Muscle of leg (tissue), 11 donors: Measurements from ENCODE around the gene STYX. TPM values are rescaled to one million over a fixed set of nuclear protein-coding genes. Genes with fewer than 3 reads are reported as not detected.
A peak's percentile ranks its signal among the peaks of the same experiment; 100 is the strongest.

Experiments used
- DNase-seq: peaks from one replicate; pipeline ENCODE4 v3.0.0; 2013
- H3K27ac ChIP-seq: one replicate; pipeline ENCODE4 v1.5.1; 2013; ENCODE audit warnings: mild to moderate bottlenecking, low read length, control low read depth
- H3K27me3 ChIP-seq: one replicate; pipeline ENCODE4 v1.6.1; 2013; ENCODE audit warnings: low read length; ENCODE audit not compliant: control insufficient read depth, insufficient read depth
- H3K36me3 ChIP-seq: one replicate; pipeline ENCODE4 v1.6.1; 2013; ENCODE audit warnings: low read length; ENCODE audit not compliant: control insufficient read depth, insufficient read depth
- H3K4me1 ChIP-seq: one replicate; pipeline ENCODE4 v1.6.1; 2013; ENCODE audit warnings: low read length; ENCODE audit not compliant: control insufficient read depth, insufficient read depth
- H3K4me3 ChIP-seq: one replicate; pipeline ENCODE4 v1.5.1; 2013; ENCODE audit warnings: low read length, control low read depth
- H3K9me3 ChIP-seq: replicated peaks from 2 replicates; pipeline ENCODE4 v1.6.1; 2013; ENCODE audit warnings: low read depth, low read length; ENCODE audit not compliant: control insufficient read depth
- whole genome bisulfite sequencing: methylation state at CpG from one replicate; pipeline ENCODE4 v1.1.5; 2013; ENCODE audit warnings: missing lambda C conversion rate; ENCODE audit not compliant: insufficient coverage; 5-methylcytosine and 5-hydroxymethylcytosine counted together
- polyA plus RNA-seq, 8 donors: library from polyadenylated mRNA; unstranded; fragments of 120-200 nt; gene quantifications; one replicate each; pipeline versions ENCODE4 v1.2.1 to v1.2.3, GENCODE V29; 2013; ENCODE audit warnings: inconsistent platforms in 1 of 8, low replicate concordance in 1 of 8; ENCODE audit not compliant: insufficient read length in 8 of 8, insufficient read depth in 1 of 8
- total RNA-seq: library from RNA; stranded (reverse); fragments of 120-200 nt; gene quantifications from one replicate; pipeline ENCODE4 v1.2.4, GENCODE V29; 2013

STYX gene
- total and polyA plus RNA-seq, 9 donors: 9.1 to 16.6 (median 12.2) TPM

DNA sequence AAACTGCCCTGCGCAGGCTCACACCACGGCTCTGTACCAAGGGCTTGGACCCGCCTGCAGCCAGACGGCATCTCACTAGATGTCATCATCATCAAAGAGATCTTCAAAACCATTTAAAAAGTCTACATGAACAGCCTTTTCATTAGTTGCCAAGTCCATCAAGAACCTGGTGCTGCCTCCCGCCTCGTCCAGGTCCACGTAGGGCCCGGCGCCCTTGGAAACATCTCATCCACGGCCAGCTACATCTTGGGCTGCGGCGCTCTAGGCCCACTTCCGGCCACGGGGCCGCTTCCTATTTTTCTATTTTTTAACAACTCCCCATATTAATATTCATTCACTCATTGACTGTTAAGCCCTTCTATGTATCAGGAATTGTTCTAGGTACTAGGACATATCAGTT is 68.9 kb downstream of the STYX start:
- Histone ChIP-seq H3K9me3 (no peaks in the 10 kb centered on the region), H3K27ac (no peak overlapping the region), H3K36me3 (no peaks in the 10 kb centered on the region), H3K27me3 (no peaks in the 10 kb centered on the region), H3K4me1 (no peaks in the 10 kb centered on the region), H3K4me3 (no peak overlapping the region)
- 94% methylated on average over 11 of the region's 15 CpGs for WGBS
- DNase-seq: no peak

DNA sequence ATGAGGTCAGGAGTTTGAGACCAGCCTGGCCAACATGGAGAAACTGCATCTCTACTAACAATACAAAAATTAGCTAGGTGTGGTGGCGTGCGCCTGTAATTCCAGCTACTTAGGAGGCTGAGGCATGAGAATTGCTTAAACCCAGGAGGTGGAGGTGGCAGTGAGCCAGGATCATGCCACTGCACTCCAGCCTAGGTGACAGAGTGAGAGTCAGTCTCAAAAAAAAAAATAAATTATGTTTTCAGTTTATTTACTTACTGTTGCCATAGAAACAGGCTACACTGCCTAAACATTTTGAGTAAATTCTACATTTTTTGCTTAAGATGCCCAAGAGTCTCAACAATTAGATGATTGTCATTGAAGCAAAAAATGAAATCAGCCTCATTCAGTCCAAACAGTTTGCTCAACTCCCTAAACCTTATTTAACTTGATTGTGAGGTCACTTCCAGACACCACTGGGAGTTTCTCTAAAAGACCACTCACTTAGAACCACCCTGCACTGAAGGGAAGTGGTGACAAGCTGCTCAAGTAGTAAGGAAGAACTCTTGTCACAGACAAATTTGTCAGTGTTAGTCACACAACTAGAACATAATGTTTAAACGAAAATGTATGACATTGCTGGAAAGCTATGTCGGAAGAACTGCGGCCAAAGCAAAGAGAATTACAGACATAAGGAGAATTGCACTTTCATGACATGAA is 71.2 kb downstream of the STYX start:
- H3K4me1 ChIP-seq: no peaks in the 10 kb centered on the region
- no peaks in the 10 kb centered on the region for H3K9me3 ChIP-seq
- DNase-seq: peak; percentile 82
- H3K27ac ChIP-seq: peak overlapping the region; percentile 31
- H3K36me3 ChIP-seq: no peaks in the 10 kb centered on the region
- 70% methylated on average over 2 of the region's 5 CpGs for WGBS
- H3K4me3 ChIP-seq: no peak overlapping the region
- H3K27me3 ChIP-seq: no peaks in the 10 kb centered on the region

- H3K27me3 ChIP-seq: no peaks in the 10 kb centered on the region
- peak; percentile 61 for DNase-seq
- H3K27ac ChIP-seq: no peak overlapping the region
- 65% methylated on average over 2 of the region's 3 CpGs for WGBS
- no peak overlapping the region for H3K4me3 ChIP-seq
- no peaks in the 10 kb centered on the region for H3K9me3 ChIP-seq
- no peaks in the 10 kb centered on the region for H3K4me1 ChIP-seq
- no peaks in the 10 kb centered on the region for H3K36me3 ChIP-seq
Observed at GRCh38 chr14:52802597-52802996, 72.6 kb downstream of the STYX start.

GRCh38 chr14:52806115-52806514 is 76.1 kb downstream of the STYX start:
- Histone ChIP-seq H3K27ac (no peak overlapping the region), H3K9me3 (no peaks in the 10 kb centered on the region)
- WGBS: 100% methylated on average over 2 of the region's 4 CpGs

DNA sequence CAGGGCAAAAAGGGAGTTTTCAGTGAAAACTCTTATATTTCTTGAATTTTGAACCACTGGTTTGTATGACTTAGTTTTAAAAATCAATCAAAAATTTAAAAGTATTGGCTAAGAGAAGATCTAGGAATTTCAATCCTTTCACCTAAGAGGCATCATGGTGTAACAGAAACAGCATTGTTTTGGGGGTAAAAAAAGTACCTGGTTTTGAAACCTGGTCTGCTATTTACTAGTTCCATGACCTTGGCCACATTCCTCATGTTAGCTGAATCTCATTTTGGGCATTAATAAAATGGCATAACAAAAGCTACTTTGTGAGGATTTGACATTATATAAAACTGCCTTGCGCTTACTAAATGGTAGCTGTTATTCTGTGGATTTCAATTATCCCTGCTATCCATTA is 78.1 kb downstream of the STYX start:
- no peaks in the 10 kb centered on the region for H3K4me1 ChIP-seq
- no peak overlapping the region for H3K27ac ChIP-seq
- H3K27me3 ChIP-seq: no peaks in the 10 kb centered on the region
- no peak for DNase-seq
- WGBS: no CpG with 5 or more reads among the region's 1 CpG
- H3K9me3 ChIP-seq: no peaks in the 10 kb centered on the region
- no peaks in the 10 kb centered on the region for H3K36me3 ChIP-seq
- H3K4me3 ChIP-seq: no peak overlapping the region

More at GRCh38 chr14:52806115-52806514, 76.1 kb downstream of the STYX start:
- no peaks in the 10 kb centered on the region for H3K36me3 ChIP-seq
- H3K27me3 ChIP-seq: no peaks in the 10 kb centered on the region
- H3K4me3 ChIP-seq: no peak overlapping the region
- no peaks in the 10 kb centered on the region for H3K4me1 ChIP-seq
- DNase-seq: no peak

DNA sequence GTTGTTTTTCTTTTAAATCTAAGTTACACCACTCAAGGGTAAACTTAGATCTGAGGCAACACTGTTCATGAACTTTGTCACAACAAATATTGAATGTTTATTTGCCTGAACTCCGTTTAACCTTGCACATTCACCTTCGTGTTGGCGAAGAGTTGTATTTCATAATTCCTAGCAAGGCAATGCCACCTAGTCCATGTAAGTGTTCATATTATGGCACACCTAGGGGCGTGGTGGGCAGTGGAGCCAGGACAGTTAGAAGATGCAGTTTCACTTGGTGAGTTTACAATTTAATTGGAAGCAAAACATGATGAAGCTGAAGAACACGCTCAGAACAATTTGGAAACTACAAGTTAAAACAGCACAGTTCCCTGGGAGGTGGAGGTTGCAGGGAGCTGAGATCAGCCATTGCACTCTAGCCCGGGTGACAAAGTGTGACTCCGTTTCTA is 91.9 kb downstream of the STYX start:
- Histone ChIP-seq H3K4me1 (no peaks in the 10 kb centered on the region), H3K36me3 (no peaks in the 10 kb centered on the region), H3K27ac (no peak overlapping the region), H3K9me3 (no peaks in the 10 kb centered on the region), H3K27me3 (no peaks in the 10 kb centered on the region), H3K4me3 (no peak overlapping the region)
- 69% methylated on average over 2 of the region's 7 CpGs for WGBS
- no peak for DNase-seq

- no peaks in the 10 kb centered on the region for H3K36me3 ChIP-seq
- no peaks in the 10 kb centered on the region for H3K27me3 ChIP-seq
- no peaks in the 10 kb centered on the region for H3K9me3 ChIP-seq
- no peak overlapping the region for H3K4me3 ChIP-seq
- H3K4me1 ChIP-seq: no peaks in the 10 kb centered on the region
- DNase-seq: no peak
- WGBS: no CpG with 5 or more reads among the region's 4 CpGs
- no peak overlapping the region for H3K27ac ChIP-seq
Observed at GRCh38 chr14:52824462-52824861, 94.5 kb downstream of the STYX start.

Other genes with a start within 250 kb of the STYX start
- 5.8 TPM for gene TXNDC16, start 177.7 kb upstream of the STYX start, total RNA-seq
- gene TXNDC16, start 177.7 kb upstream of the STYX start, polyA plus RNA-seq: 1 to 10 TPM; 4.9 to 9.4 (median 6.7) TPM
- gene GPR137C, start 177.3 kb upstream of the STYX start, total RNA-seq: 1.8 TPM
- 1 to 10 TPM; 2.7 to 4.5 (median 3.4) TPM for gene GPR137C, start 177.3 kb upstream of the STYX start, polyA plus RNA-seq
- 16.4 TPM for gene ERO1A, start 34.6 kb upstream of the STYX start, total RNA-seq
- 10 to 100 TPM in 7 of 8 donors, 1 to 10 TPM in 1; 9.7 to 20.3 (median 15.6) TPM for gene ERO1A, start 34.6 kb upstream of the STYX start, polyA plus RNA-seq
- 114 TPM for gene PSMC6, start 23.0 kb upstream of the STYX start, total RNA-seq
- 100 to 1,000 TPM in 2 of 8 donors, 10 to 100 TPM in 6; 81.7 to 102 (median 90.4) TPM for gene PSMC6, start 23.0 kb upstream of the STYX start, polyA plus RNA-seq
- 9.6 TPM for gene GNPNAT1, start 61.4 kb downstream of the STYX start, total RNA-seq
- gene GNPNAT1, start 61.4 kb downstream of the STYX start, polyA plus RNA-seq: 10 to 100 TPM; 12.2 to 19.4 (median 14.9) TPM
- gene FERMT2, start 220.9 kb downstream of the STYX start, total RNA-seq: 100 TPM
- gene FERMT2, start 220.9 kb downstream of the STYX start, polyA plus RNA-seq: 100 to 1,000 TPM in 3 of 8 donors, 10 to 100 TPM in 5; 77.5 to 109 (median 89.9) TPM